Right lobe of liver (tissue), 4 donors: Measurements from ENCODE around the gene ADGRD2.

Experiments
- CTCF ChIP-seq, 4 donors: fragments of 200-600 bp in 3 of 4; fragments of 450-650 bp in 1 of 4; IDR thresholded peaks; one replicate each; pipeline versions ENCODE4 v1.5.1 to v1.8.0; 2016 to 2022; ENCODE audit warnings: antibody characterized with exemption in 4 of 4, mild to moderate bottlenecking in 2 of 4
- POLR2A ChIP-seq: fragments of 450-650 bp; IDR thresholded peaks from one replicate; pipeline ENCODE4 v1.6.1; 2017; ENCODE audit warnings: antibody characterized with exemption, mild to moderate bottlenecking
- donor health status: DM: no; HTN: no; CAD: no.
- donor health status: DM: no; HTN: no; CAD: no.
- donor health status: DM: no; HTN: yes; CAD: no.

- TF ChIP-seq CTCF (IDR thresholded peaks at IDR 0.05) (no peak), POLR2A (no peak)
Measured at GRCh38 chr9:124491049-124491975, 41.1 kb downstream of the ADGRD2 start.
